ENCODE results near the gene RHBDL2.
"Not testable (repeated sequence)": the region's sequence is repeated elsewhere in the genome, so short reads cannot be mapped to it uniquely, and the experiment has no call there.

Gene RHBDL2

GRCh38 chr1:38840281-38840680, 101.3 kb downstream of the RHBDL2 start:
- H3K4me1 ChIP-seq, result no peaks in the 10 kb centered on the region
- H3K9me3 ChIP-seq, result no peaks in the 10 kb centered on the region
- H3K36me3 ChIP-seq, result peaks cover 36 to 69% (median 48%) of the 10 kb centered on the region in 3 donors
- no peak overlapping the region for H3K27ac ChIP-seq
- H3K27me3 ChIP-seq, result no peaks in the 10 kb centered on the region
- no peak overlapping the region for H3K4me3 ChIP-seq
- TF ChIP-seq, protein P1, sequence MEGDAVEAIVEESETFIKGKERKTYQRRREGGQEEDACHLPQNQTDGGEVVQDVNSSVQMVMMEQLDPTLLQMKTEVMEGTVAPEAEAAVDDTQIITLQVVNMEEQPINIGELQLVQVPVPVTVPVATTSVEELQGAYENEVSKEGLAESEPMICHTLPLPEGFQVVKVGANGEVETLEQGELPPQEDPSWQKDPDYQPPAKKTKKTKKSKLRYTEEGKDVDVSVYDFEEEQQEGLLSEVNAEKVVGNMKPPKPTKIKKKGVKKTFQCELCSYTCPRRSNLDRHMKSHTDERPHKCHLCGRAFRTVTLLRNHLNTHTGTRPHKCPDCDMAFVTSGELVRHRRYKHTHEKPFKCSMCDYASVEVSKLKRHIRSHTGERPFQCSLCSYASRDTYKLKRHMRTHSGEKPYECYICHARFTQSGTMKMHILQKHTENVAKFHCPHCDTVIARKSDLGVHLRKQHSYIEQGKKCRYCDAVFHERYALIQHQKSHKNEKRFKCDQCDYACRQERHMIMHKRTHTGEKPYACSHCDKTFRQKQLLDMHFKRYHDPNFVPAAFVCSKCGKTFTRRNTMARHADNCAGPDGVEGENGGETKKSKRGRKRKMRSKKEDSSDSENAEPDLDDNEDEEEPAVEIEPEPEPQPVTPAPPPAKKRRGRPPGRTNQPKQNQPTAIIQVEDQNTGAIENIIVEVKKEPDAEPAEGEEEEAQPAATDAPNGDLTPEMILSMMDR (IDR thresholded peaks at IDR 0.05), result no peak
- DNase-seq, result no peak
- intact Hi-C loops (cut with DNase I; ENCODE audit: low total_unique reads), result no loop called here

- Histone ChIP-seq H3K9me3 (no peaks in the 10 kb centered on the region), H3K4me3 (no peak overlapping the region), H3K36me3 (peaks cover 29 to 60% (median 41%) of the 10 kb centered on the region in 3 donors), H3K4me1 (no peaks in the 10 kb centered on the region), H3K27ac (no peak overlapping the region), H3K27me3 (no peaks in the 10 kb centered on the region)
- TF ChIP-seq, protein P1 (IDR thresholded peaks at IDR 0.05), result no peak
- intact Hi-C loops (cut with DNase I; ENCODE audit: low total_unique reads), result no loop called here
- DNase-seq, result no peak
These were observed 102.3 kb downstream of the RHBDL2 start for GRCh38 chr1:38839363-38839762.

- H3K4me1 ChIP-seq; H3K4me3 ChIP-seq; intact Hi-C loops (cut with DNase I; ENCODE audit: low total_unique reads); DNase-seq; H3K27me3 ChIP-seq; H3K9me3 ChIP-seq; H3K27ac ChIP-seq: not testable (repeated sequence)
- H3K36me3 ChIP-seq, result peaks cover 21 to 34% (median 29%) of the 10 kb centered on the region in 3 donors
These were observed 105.3 kb downstream of the RHBDL2 start for GRCh38 chr1:38836316-38836715.
